HepG2 (cell line): ENCODE measurements around the gene SRCIN1. TPM values are rescaled to one million over a fixed set of nuclear protein-coding genes. Genes with fewer than 3 reads are reported as not detected.

Source experiments
- DR1 ChIP-seq: sonication (generic); formaldehyde crosslinking; IDR thresholded peaks from 2 replicates; pipeline ENCODE4 v1.8.0; 2021; ENCODE audit warnings: mild to moderate bottlenecking, missing genetic modification reagents, inconsistent platforms
- GLMP ChIP-seq: sonication (generic); formaldehyde crosslinking; IDR thresholded peaks from 2 replicates; pipeline ENCODE4 v1.9.0; 2021; ENCODE audit warnings: missing genetic modification reagents, mild to moderate bottlenecking, borderline replicate concordance
- HMGXB4 ChIP-seq, 2 experiments: sonication (generic) in 1 of 2; formaldehyde crosslinking in 1 of 2; IDR thresholded peaks; 2 replicates each; pipeline versions ENCODE4 v1.4.0 to v1.6.1; 2018 to 2020; ENCODE audit warnings: missing genetic modification reagents in 2 of 2, borderline replicate concordance in 1 of 2, low read depth in 1 of 2, mild to moderate bottlenecking in 1 of 2, missing biosample characterization in 1 of 2
- KLF16 ChIP-seq, 2 experiments: sonication (generic) in 1 of 2; formaldehyde crosslinking in 1 of 2; IDR thresholded peaks; 2 replicates each; pipeline versions ENCODE4 v1.6.1 to v1.8.0; 2016 to 2023; ENCODE audit warnings: missing genetic modification reagents in 2 of 2, missing compliant biosample characterization in 1 of 2
- POLR2AphosphoS5 ChIP-seq: IDR thresholded peaks from 2 replicates; pipeline ENCODE4 v1.6.1; 2012; ENCODE audit warnings: low read depth, low read length
- PREB ChIP-seq: sonication (generic); formaldehyde crosslinking; IDR thresholded peaks from 2 replicates; pipeline ENCODE4 v1.4.0; 2020; ENCODE audit warnings: missing genetic modification reagents
- REST ChIP-seq, 2 experiments: IDR thresholded peaks; 2 replicates each; pipeline ENCODE4 v1.6.1; 2011 to 2012; ENCODE audit warnings: low read length in 2 of 2, borderline replicate concordance in 1 of 2, low read depth in 1 of 2, mild to moderate bottlenecking in 1 of 2, moderate library complexity in 1 of 2
- RFXANK ChIP-seq: IDR thresholded peaks from 2 replicates; pipeline ENCODE4 v1.6.1; 2016
- SNAI1 ChIP-seq: sonication (generic); formaldehyde crosslinking; IDR thresholded peaks from 2 replicates; pipeline ENCODE4 v1.5.0; 2020; ENCODE audit warnings: mild to moderate bottlenecking, missing genetic modification reagents, borderline replicate concordance
- UBTF ChIP-seq: sonication (generic); formaldehyde crosslinking; IDR thresholded peaks from 2 replicates; pipeline ENCODE4 v1.4.0; 2020; ENCODE audit warnings: mild to moderate bottlenecking, missing genetic modification reagents
- ZBTB42 ChIP-seq: sonication (generic); formaldehyde crosslinking; IDR thresholded peaks from 2 replicates; pipeline ENCODE4 v1.5.0; 2020; ENCODE audit warnings: mild to moderate bottlenecking, missing genetic modification reagents
- ZFAT ChIP-seq: sonication (generic); formaldehyde crosslinking; conservative IDR thresholded peaks from 2 replicates; pipeline ENCODE4 v1.8.1; 2023; ENCODE audit warnings: missing genetic modification reagents, inconsistent platforms
- ZGPAT ChIP-seq: IDR thresholded peaks from 2 replicates; pipeline ENCODE4 v1.6.1; 2016; ENCODE audit warnings: mild to moderate bottlenecking
- ZNF780A ChIP-seq: sonication (generic); formaldehyde crosslinking; IDR thresholded peaks from 2 replicates; pipeline ENCODE4 v1.8.0; 2022; ENCODE audit warnings: mild to moderate bottlenecking, missing genetic modification reagents, moderate library complexity
- ZSCAN30 ChIP-seq: sonication (generic); formaldehyde crosslinking; IDR thresholded peaks from 2 replicates; pipeline ENCODE4 v1.5.0; 2020; ENCODE audit warnings: mild to moderate bottlenecking, missing genetic modification reagents
- polyA plus RNA-seq, 8 experiments: library from polyadenylated mRNA; depleted of rRNA in 3 of 8; stranded (reverse) in 7 of 8; unstranded in 1 of 8; fragments of >200 nt; fragmentation: Illumina TruSeq in 4 of 8; extraction: Trizol in 4 of 8; gene quantifications; 2 replicates each; pipeline versions ENCODE4 v1.2.1 to v1.2.3, GENCODE V29; 2011 to 2016; ENCODE audit warnings: low read depth in 4 of 8, missing spikeins in 1 of 8, mixed read lengths in 1 of 8; ENCODE audit not compliant: insufficient read depth in 1 of 8
- total RNA-seq, 5 experiments: library from RNA; depleted of rRNA; stranded (reverse); fragments of >200 nt; fragmentation: Illumina TruSeq; extraction: Trizol; gene quantifications; 2 replicates each; pipeline ENCODE4 v1.2.3, GENCODE V29; 2016; ENCODE audit warnings: low read depth in 1 of 5

SRCIN1 gene
- total and polyA plus RNA-seq, 2 of the 13 experiments (the other 11 are each of a cell fraction or from before 2014, with no cell fraction given), result 1.2 to 9.6 TPM

GRCh38 chr17:38628441-38628840 is 22.7 kb upstream of the SRCIN1 start (continued):
- TF ChIP-seq HMGXB4 (CRISPR knock-in tag; IDR thresholded peaks at IDR 0.05; ENCODE audit: borderline replicate concordance in 1 of 2, low read depth in 1 of 2), result 0 out of 4 replicates have a peak, but pooled peaks of 1 of the 2 experiments have one; percentile 28
- no peak for TF ChIP-seq ZFAT (CRISPR knock-in tag)
- TF ChIP-seq GLMP (CRISPR knock-in tag), result no peak
- TF ChIP-seq DR1 (CRISPR knock-in tag), result peak; percentile 45; the same call in 1 of the 2 replicates
- no peak for TF ChIP-seq PREB (CRISPR knock-in tag)
- no peak for TF ChIP-seq KLF16 (CRISPR knock-in tag; IDR thresholded peaks at IDR 0.05)
- TF ChIP-seq ZSCAN30 (CRISPR knock-in tag), result no peak
- TF ChIP-seq RFXANK (CRISPR knock-in tag), result no peak
- TF ChIP-seq REST (IDR thresholded peaks at IDR 0.05; ENCODE audit: borderline replicate concordance in 1 of 2, low read depth in 1 of 2, low read length in 2 of 2), result no peak
- no peak for TF ChIP-seq ZNF780A
- no peak for TF ChIP-seq SNAI1 (CRISPR knock-in tag)
- TF ChIP-seq POLR2AphosphoS5, result peak; percentile 61
- TF ChIP-seq ZBTB42 (CRISPR knock-in tag), result no peak
- no peak for TF ChIP-seq UBTF (CRISPR knock-in tag)
- TF ChIP-seq ZGPAT (CRISPR knock-in tag), result peak; percentile 44; the same call in 1 of the 2 replicates
